HepG2 (cell line): ENCODE results near the gene RPS27L. TPM values are rescaled to one million over a fixed set of nuclear protein-coding genes. Genes with fewer than 3 reads are reported as not detected.
A peak's percentile ranks its signal among the peaks of the same experiment; 100 is the strongest.

Experiments
- ARNT2 ChIP-seq: sonication (generic); formaldehyde crosslinking; IDR thresholded peaks from 2 replicates; pipeline ENCODE4 v1.8.0; 2022; ENCODE audit warnings: mild to moderate bottlenecking, low read depth, missing genetic modification reagents, moderate library complexity
- FOXK1 ChIP-seq: sonication (generic); formaldehyde crosslinking; IDR thresholded peaks from 2 replicates; pipeline ENCODE4 v1.4.0; 2020; ENCODE audit warnings: low read depth, missing genetic modification reagents, borderline replicate concordance
- GATA4 ChIP-seq: sonication (generic); IDR thresholded peaks from 2 replicates; pipeline ENCODE4 v1.6.1; 2016; ENCODE audit warnings: antibody characterized with exemption, low read depth, borderline replicate concordance
- GATAD1 ChIP-seq: IDR thresholded peaks from 2 replicates; pipeline ENCODE4 v1.6.1; 2016; ENCODE audit warnings: missing genetic modification reagents, missing compliant biosample characterization
- HMG20B ChIP-seq: conservative IDR thresholded peaks from 2 replicates; pipeline ENCODE4 v1.6.1; 2016; ENCODE audit warnings: missing genetic modification reagents, missing compliant biosample characterization
- HNF4G ChIP-seq, 2 experiments: sonication (generic) in 1 of 2; formaldehyde crosslinking in 1 of 2; IDR thresholded peaks; 2 replicates each; pipeline versions ENCODE4 v1.4.0 to v1.6.1; 2011 to 2020; ENCODE audit warnings: borderline replicate concordance in 2 of 2, low read depth in 2 of 2, mild to moderate bottlenecking in 2 of 2, low read length in 1 of 2, missing genetic modification reagents in 1 of 2, moderate library complexity in 1 of 2
- JUND ChIP-seq: sonication (generic); formaldehyde crosslinking; IDR thresholded peaks from 2 replicates; pipeline ENCODE4 v1.8.0; 2022; ENCODE audit warnings: mild to moderate bottlenecking, missing genetic modification reagents
- NCOA2 ChIP-seq: sonication (generic); formaldehyde crosslinking; IDR thresholded peaks from 2 replicates; pipeline ENCODE4 v1.8.0; 2022; ENCODE audit warnings: inconsistent platforms
- NR2F1 ChIP-seq, 2 experiments: fragments of 450-650 bp in 1 of 2; formaldehyde crosslinking in 1 of 2; IDR thresholded peaks; 2 replicates each; pipeline versions ENCODE4 v1.5.0 to v1.6.1; 2016 to 2020; ENCODE audit warnings: mild to moderate bottlenecking in 1 of 2, missing compliant biosample characterization in 1 of 2, missing genetic modification reagents in 1 of 2, moderate library complexity in 1 of 2
- SMC3 ChIP-seq: IDR thresholded peaks from 2 replicates; pipeline ENCODE4 v1.6.1; 2011; ENCODE audit warnings: low read length, improper control_type of control experiment
- SMYD3 ChIP-seq: sonication (generic); formaldehyde crosslinking; IDR thresholded peaks from 2 replicates; pipeline ENCODE4 v1.8.1; 2023; ENCODE audit warnings: mild to moderate bottlenecking, missing genetic modification reagents
- TEAD3 ChIP-seq: optimal IDR thresholded peaks from 2 replicates; pipeline ENCODE3; 2016; ENCODE audit warnings: borderline replicate concordance
- ZMYM4 ChIP-seq: sonication (generic); formaldehyde crosslinking; IDR thresholded peaks from 2 replicates; pipeline ENCODE4 v1.8.1; 2023; ENCODE audit warnings: mild to moderate bottlenecking, missing genetic modification reagents
- ZNF496 ChIP-seq: sonication (generic); formaldehyde crosslinking; IDR thresholded peaks from 2 replicates; pipeline ENCODE4 v1.8.1; 2023; ENCODE audit warnings: mild to moderate bottlenecking, moderate library complexity, missing genetic modification reagents; ENCODE audit not compliant: insufficient replicate concordance
- ZNF772 ChIP-seq: sonication (generic); formaldehyde crosslinking; IDR thresholded peaks from 2 replicates; pipeline ENCODE4 v1.5.0; 2020; ENCODE audit warnings: mild to moderate bottlenecking, missing genetic modification reagents
- ZSCAN9 ChIP-seq: IDR thresholded peaks from 2 replicates; pipeline ENCODE4 v1.6.1; 2016; ENCODE audit warnings: borderline replicate concordance
- polyA plus RNA-seq, 8 experiments: library from polyadenylated mRNA; depleted of rRNA in 3 of 8; stranded (reverse) in 7 of 8; unstranded in 1 of 8; fragments of >200 nt; fragmentation: Illumina TruSeq in 4 of 8; extraction: Trizol in 4 of 8; gene quantifications; 2 replicates each; pipeline versions ENCODE4 v1.2.1 to v1.2.3, GENCODE V29; 2011 to 2016; ENCODE audit warnings: low read depth in 4 of 8, missing spikeins in 1 of 8, mixed read lengths in 1 of 8; ENCODE audit not compliant: insufficient read depth in 1 of 8
- total RNA-seq, 5 experiments: library from RNA; depleted of rRNA; stranded (reverse); fragments of >200 nt; fragmentation: Illumina TruSeq; extraction: Trizol; gene quantifications; 2 replicates each; pipeline ENCODE4 v1.2.3, GENCODE V29; 2016; ENCODE audit warnings: low read depth in 1 of 5
- TF ChIP-seq, protein P1 (sequence below): sonication (generic); formaldehyde crosslinking; IDR thresholded peaks from 2 replicates; pipeline ENCODE4 v1.4.0; 2020; ENCODE audit warnings: missing genetic modification reagents
- TF ChIP-seq, protein P2 (sequence below): sonication (generic); formaldehyde crosslinking; IDR thresholded peaks from 2 replicates; pipeline ENCODE4 v1.4.0; 2020; ENCODE audit warnings: missing genetic modification reagents
- TF ChIP-seq, protein P3 (sequence below): IDR thresholded peaks from 2 replicates; pipeline ENCODE4 v1.6.1; 2016; ENCODE audit warnings: missing compliant biosample characterization, missing genetic modification reagents, borderline replicate concordance
- TF ChIP-seq, protein P4 (sequence below): sonication (generic); formaldehyde crosslinking; IDR thresholded peaks from 2 replicates; pipeline ENCODE4 v1.8.1; 2023; ENCODE audit warnings: missing genetic modification reagents, inconsistent platforms, borderline replicate concordance

The RPS27L gene
- total and polyA plus RNA-seq, 2 of the 13 experiments (the other 11 are each of a cell fraction or from before 2014, with no cell fraction given): 231 to 433 TPM

DNA sequence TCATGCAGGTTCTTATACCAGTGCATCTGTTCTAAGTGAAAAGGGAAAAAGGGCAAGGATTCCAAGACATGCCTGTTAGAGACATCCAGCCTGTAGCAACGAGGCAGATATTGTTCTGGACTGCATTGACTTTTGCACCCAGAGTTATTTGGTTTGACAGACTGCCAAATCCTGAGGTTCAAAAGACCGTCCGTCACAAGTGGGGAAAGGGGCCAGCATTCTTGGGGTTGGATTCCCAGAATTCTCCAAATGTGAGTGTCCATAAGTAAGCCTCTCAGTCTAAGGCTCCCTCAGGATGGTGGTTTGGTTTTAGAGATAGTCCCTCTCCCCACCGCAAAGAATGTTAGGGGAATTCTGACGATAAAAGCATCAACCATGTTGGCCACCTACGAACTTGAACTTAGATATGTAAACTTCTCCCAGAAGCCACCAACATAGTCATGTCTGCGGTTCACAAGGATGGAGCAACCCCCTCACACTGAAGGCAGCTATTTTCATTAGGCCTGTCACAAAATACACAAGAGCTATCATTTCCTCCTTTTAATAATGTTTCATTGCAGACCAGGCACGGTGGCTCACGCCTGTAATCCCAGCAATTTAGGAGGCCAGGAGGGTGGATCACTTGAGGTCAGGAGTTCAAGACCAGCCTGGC, 49.3 kb downstream of the RPS27L start (continued):
- peak; percentile 55; the same call in 1 of the 2 replicates for TF ChIP-seq SMYD3 (CRISPR knock-in tag)
- TF ChIP-seq JUND (CRISPR knock-in tag): peak; percentile 63; the same call in 1 of the 2 replicates
- TF ChIP-seq, protein P1, sequence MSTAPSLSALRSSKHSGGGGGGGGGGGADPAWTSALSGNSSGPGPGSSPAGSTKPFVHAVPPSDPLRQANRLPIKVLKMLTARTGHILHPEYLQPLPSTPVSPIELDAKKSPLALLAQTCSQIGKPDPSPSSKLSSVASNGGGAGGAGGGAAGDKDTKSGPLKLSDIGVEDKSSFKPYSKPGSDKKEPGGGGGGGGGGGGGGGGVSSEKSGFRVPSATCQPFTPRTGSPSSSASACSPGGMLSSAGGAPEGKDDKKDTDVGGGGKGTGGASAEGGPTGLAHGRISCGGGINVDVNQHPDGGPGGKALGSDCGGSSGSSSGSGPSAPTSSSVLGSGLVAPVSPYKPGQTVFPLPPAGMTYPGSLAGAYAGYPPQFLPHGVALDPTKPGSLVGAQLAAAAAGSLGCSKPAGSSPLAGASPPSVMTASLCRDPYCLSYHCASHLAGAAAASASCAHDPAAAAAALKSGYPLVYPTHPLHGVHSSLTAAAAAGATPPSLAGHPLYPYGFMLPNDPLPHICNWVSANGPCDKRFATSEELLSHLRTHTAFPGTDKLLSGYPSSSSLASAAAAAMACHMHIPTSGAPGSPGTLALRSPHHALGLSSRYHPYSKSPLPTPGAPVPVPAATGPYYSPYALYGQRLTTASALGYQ (CRISPR knock-in tag): peak; percentile 82; the same call in 1 of the 2 replicates
- TF ChIP-seq, protein P2, sequence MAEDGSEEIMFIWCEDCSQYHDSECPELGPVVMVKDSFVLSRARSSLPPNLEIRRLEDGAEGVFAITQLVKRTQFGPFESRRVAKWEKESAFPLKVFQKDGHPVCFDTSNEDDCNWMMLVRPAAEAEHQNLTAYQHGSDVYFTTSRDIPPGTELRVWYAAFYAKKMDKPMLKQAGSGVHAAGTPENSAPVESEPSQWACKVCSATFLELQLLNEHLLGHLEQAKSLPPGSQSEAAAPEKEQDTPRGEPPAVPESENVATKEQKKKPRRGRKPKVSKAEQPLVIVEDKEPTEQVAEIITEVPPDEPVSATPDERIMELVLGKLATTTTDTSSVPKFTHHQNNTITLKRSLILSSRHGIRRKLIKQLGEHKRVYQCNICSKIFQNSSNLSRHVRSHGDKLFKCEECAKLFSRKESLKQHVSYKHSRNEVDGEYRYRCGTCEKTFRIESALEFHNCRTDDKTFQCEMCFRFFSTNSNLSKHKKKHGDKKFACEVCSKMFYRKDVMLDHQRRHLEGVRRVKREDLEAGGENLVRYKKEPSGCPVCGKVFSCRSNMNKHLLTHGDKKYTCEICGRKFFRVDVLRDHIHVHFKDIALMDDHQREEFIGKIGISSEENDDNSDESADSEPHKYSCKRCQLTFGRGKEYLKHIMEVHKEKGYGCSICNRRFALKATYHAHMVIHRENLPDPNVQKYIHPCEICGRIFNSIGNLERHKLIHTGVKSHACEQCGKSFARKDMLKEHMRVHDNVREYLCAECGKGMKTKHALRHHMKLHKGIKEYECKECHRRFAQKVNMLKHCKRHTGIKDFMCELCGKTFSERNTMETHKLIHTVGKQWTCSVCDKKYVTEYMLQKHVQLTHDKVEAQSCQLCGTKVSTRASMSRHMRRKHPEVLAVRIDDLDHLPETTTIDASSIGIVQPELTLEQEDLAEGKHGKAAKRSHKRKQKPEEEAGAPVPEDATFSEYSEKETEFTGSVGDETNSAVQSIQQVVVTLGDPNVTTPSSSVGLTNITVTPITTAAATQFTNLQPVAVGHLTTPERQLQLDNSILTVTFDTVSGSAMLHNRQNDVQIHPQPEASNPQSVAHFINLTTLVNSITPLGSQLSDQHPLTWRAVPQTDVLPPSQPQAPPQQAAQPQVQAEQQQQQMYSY: no peak
- TF ChIP-seq ZNF772 (CRISPR knock-in tag): peak; percentile 75; the same call in 1 of the 2 replicates
- TF ChIP-seq HNF4G (IDR thresholded peaks at IDR 0.05; ENCODE audit: borderline replicate concordance, low read depth, low read length): peak; percentile 97
- TF ChIP-seq HNF4G (CRISPR knock-in tag; IDR thresholded peaks at IDR 0.05; ENCODE audit: borderline replicate concordance, low read depth): peak; percentile 81; the same call in 1 of the 2 replicates
- peak; percentile 7; the same call in 1 of the 2 replicates for TF ChIP-seq SMC3
- peak; percentile 74 for TF ChIP-seq ZMYM4 (CRISPR knock-in tag)
- peak; percentile 99 for TF ChIP-seq TEAD3
- no peak; the same call in 1 of the 2 replicates for TF ChIP-seq HMG20B (CRISPR knock-in tag)
- peak; percentile 41; the same call in 1 of the 2 replicates for TF ChIP-seq ARNT2
- TF ChIP-seq NCOA2: peak; percentile 93
- TF ChIP-seq GATAD1 (CRISPR knock-in tag): peak; percentile 56
- 0 out of 2 replicates have a peak, but pooled peaks have one; percentile 48 for TF ChIP-seq ZSCAN9 (CRISPR knock-in tag)
- TF ChIP-seq, protein P3, sequence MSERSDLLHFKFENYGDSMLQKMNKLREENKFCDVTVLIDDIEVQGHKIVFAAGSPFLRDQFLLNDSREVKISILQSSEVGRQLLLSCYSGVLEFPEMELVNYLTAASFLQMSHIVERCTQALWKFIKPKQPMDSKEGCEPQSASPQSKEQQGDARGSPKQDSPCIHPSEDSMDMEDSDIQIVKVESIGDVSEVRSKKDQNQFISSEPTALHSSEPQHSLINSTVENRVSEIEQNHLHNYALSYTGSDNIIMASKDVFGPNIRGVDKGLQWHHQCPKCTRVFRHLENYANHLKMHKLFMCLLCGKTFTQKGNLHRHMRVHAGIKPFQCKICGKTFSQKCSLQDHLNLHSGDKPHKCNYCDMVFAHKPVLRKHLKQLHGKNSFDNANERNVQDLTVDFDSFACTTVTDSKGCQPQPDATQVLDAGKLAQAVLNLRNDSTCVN: no peak
- peak in 1 of 2 experiments; percentile 68; a peak in 2 of 4 replicates for TF ChIP-seq NR2F1 (CRISPR knock-in tag; IDR thresholded peaks at IDR 0.05)
- peak; percentile 43; the same call in 1 of the 2 replicates for TF ChIP-seq GATA4
- TF ChIP-seq FOXK1: peak; percentile 80; the same call in 1 of the 2 replicates
- TF ChIP-seq, protein P4, sequence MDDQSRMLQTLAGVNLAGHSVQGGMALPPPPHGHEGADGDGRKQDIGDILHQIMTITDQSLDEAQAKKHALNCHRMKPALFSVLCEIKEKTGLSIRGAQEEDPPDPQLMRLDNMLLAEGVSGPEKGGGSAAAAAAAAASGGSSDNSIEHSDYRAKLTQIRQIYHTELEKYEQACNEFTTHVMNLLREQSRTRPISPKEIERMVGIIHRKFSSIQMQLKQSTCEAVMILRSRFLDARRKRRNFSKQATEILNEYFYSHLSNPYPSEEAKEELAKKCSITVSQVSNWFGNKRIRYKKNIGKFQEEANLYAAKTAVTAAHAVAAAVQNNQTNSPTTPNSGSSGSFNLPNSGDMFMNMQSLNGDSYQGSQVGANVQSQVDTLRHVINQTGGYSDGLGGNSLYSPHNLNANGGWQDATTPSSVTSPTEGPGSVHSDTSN: no peak
- TF ChIP-seq ZNF496: no peak
